HepG2 (cell line): ENCODE results near the gene GRID1.

Source experiments
- MAFK ChIP-seq, 2 experiments: IDR thresholded peaks in 1 of 2; conservative IDR thresholded peaks in 1 of 2; 2 replicates each; pipeline ENCODE4 v1.6.1; 2011; ENCODE audit warnings: improper control_type of control experiment in 2 of 2, low read length in 2 of 2
- ZNF317 ChIP-seq: sonication (generic); formaldehyde crosslinking; IDR thresholded peaks from 2 replicates; pipeline ENCODE4 v1.5.0; 2020; ENCODE audit warnings: mild to moderate bottlenecking, missing genetic modification reagents
- ZNF670 ChIP-seq: sonication (generic); formaldehyde crosslinking; IDR thresholded peaks from 2 replicates; pipeline ENCODE4 v1.8.0; 2022; ENCODE audit warnings: mild to moderate bottlenecking, missing genetic modification reagents, borderline replicate concordance

DNA sequence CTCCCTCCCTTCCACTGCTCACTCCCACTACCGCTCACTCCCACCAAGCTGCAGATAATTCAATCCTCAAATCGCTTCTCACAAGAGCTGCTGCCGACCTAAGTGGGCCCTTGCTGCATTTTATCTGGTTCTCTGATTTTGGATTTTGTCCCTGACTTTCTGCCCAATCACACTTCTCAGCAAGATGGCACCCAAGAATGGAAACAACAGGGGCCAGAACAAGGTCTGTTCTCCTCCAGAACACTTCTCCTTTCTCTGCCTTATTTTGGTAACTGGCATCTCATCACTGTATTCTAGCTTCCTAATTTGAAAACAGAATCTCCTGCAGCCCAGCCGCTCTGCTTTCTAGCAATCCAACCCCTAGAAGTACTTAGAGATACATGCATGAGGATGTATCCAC lies 172.8 kb downstream of the GRID1 start:
- TF ChIP-seq ZNF317 (CRISPR knock-in tag) = no peak
- TF ChIP-seq MAFK (conservative IDR thresholded peaks at IDR 0.05 in 1 of 2, IDR thresholded peaks at IDR 0.05 in 1 of 2; ENCODE audit: low read length in 2 of 2) = no peak
- no peak for TF ChIP-seq ZNF670
